WTC11 (cell line): ENCODE data around the gene TENT4B. TPM values are rescaled to one million over a fixed set of nuclear protein-coding genes. Genes with fewer than 3 reads are reported as not detected.

ENCODE experiments used
- ATAC-seq: fragments of 200-7000 bp; cut with Tn5 transposase; 2 replicates; pipeline ENCODE4 v1.10.0; 2021; ENCODE audit warnings: mild to moderate bottlenecking, moderate library complexity
- CTCF ChIA-PET: fragments of 300-600 bp; sonication (Branson Sonifier 250); formaldehyde crosslinking; loops from one replicate; lab custom pipeline; 2021; ENCODE audit warnings: antibody characterized with exemption; lab: Charles Lee
- POLR2A ChIA-PET: fragments of 350-600 bp; sonication (Branson Sonifier 250); formaldehyde crosslinking; loops from one replicate; lab custom pipeline; 2021; ENCODE audit warnings: antibody characterized with exemption; lab: Charles Lee
- DNase-seq: peaks from one replicate; pipeline ENCODE4 v3.0.0; 2021; ENCODE audit warnings: low spot score
- H3K27ac Mint-ChIP-seq: 2 replicates; pipeline ENCODE4 v1.8.0; 2021; ENCODE audit warnings: mixed read lengths
- H3K27me3 Mint-ChIP-seq: 2 replicates; pipeline ENCODE4 v1.8.0; 2021; ENCODE audit warnings: low read depth, mild to moderate bottlenecking, moderate library complexity, mixed read lengths
- H3K36me3 Mint-ChIP-seq: 2 replicates; pipeline ENCODE4 v1.8.0; 2021; ENCODE audit warnings: mixed read lengths
- H3K4me1 Mint-ChIP-seq: 2 replicates; pipeline ENCODE4 v1.8.0; 2022; ENCODE audit warnings: mixed read lengths
- H3K4me3 Mint-ChIP-seq: 2 replicates; pipeline ENCODE4 v1.8.0; 2021; ENCODE audit warnings: mild to moderate bottlenecking, moderate library complexity, mixed read lengths
- H3K9me3 Mint-ChIP-seq: 2 replicates; pipeline ENCODE4 v1.8.0; 2021; ENCODE audit warnings: mixed read lengths
- CREB1 ChIP-seq: sonication (generic); formaldehyde crosslinking; IDR thresholded peaks from 2 replicates; pipeline ENCODE4 v1.8.0; 2023; ENCODE audit warnings: mild to moderate bottlenecking, missing genetic modification reagents
- CREM ChIP-seq: sonication (generic); formaldehyde crosslinking; IDR thresholded peaks from 2 replicates; pipeline ENCODE4 v1.8.1; 2022; ENCODE audit warnings: mild to moderate bottlenecking, missing genetic modification reagents, moderate library complexity
- JAZF1 ChIP-seq: fragments of 250-450 bp; sonication (Bioruptor Pico); IDR thresholded peaks from 2 replicates; pipeline ENCODE4 v1.9.0; 2021; ENCODE audit warnings: moderate library complexity, mild to moderate bottlenecking, inconsistent platforms
- JUN ChIP-seq: sonication (generic); formaldehyde crosslinking; IDR thresholded peaks from 2 replicates; pipeline ENCODE4 v1.8.0; 2023; ENCODE audit warnings: mild to moderate bottlenecking, missing genetic modification reagents
- MYBL2 ChIP-seq: sonication (generic); formaldehyde crosslinking; IDR thresholded peaks from 2 replicates; pipeline ENCODE4 v1.8.1; 2023; ENCODE audit warnings: mild to moderate bottlenecking, moderate library complexity, missing genetic modification reagents
- NFE2L1 ChIP-seq: sonication (generic); formaldehyde crosslinking; IDR thresholded peaks from 2 replicates; pipeline ENCODE4 v1.8.1; 2023; ENCODE audit warnings: missing genetic modification reagents
- SOX15 ChIP-seq: fragments of 250-450 bp; sonication (Bioruptor Pico); IDR thresholded peaks from 2 replicates; pipeline ENCODE4 v1.9.0; 2021; ENCODE audit warnings: mild to moderate bottlenecking
- SP1 ChIP-seq: sonication (generic); formaldehyde crosslinking; conservative IDR thresholded peaks from 2 replicates; pipeline ENCODE4 v1.8.1; 2022; ENCODE audit warnings: missing genetic modification reagents
- ZNF121 ChIP-seq: sonication (generic); formaldehyde crosslinking; IDR thresholded peaks from 2 replicates; pipeline ENCODE4 v1.8.0; 2023; ENCODE audit warnings: missing genetic modification reagents
- ZNF263 ChIP-seq: sonication (generic); formaldehyde crosslinking; IDR thresholded peaks from 2 replicates; pipeline ENCODE4 v1.8.1; 2022; ENCODE audit warnings: low read depth, mild to moderate bottlenecking, moderate library complexity, missing genetic modification reagents
- ZNF671 ChIP-seq: fragments of 250-450 bp; sonication (Bioruptor Pico); IDR thresholded peaks from 2 replicates; pipeline ENCODE4 v1.8.0; 2021; ENCODE audit warnings: mild to moderate bottlenecking
- total RNA-seq: library from RNA; stranded (reverse); gene quantifications from 3 replicates; pipeline ENCODE4 v1.2.3, GENCODE V29; 2021
- TF ChIP-seq, protein P1 (sequence below): fragments of 250-450 bp; sonication (Bioruptor Pico); IDR thresholded peaks from 2 replicates; pipeline ENCODE4 v1.9.0; 2021; ENCODE audit warnings: mild to moderate bottlenecking
- TF ChIP-seq, protein P2 (sequence below): sonication (generic); formaldehyde crosslinking; IDR thresholded peaks from 2 replicates; pipeline ENCODE4 v1.8.0; 2022; ENCODE audit warnings: missing genetic modification reagents
- TF ChIP-seq, protein P3 (sequence below): sonication (generic); formaldehyde crosslinking; IDR thresholded peaks from 2 replicates; pipeline ENCODE4 v1.8.1; 2023; ENCODE audit warnings: mild to moderate bottlenecking, missing genetic modification reagents
- TF ChIP-seq, protein P4 (sequence below): sonication (generic); formaldehyde crosslinking; IDR thresholded peaks from 2 replicates; pipeline ENCODE4 v1.8.0; 2022; ENCODE audit warnings: mild to moderate bottlenecking, missing genetic modification reagents

Gene TENT4B
- total RNA-seq, 1 experiment from 2014 or later = 14.3 TPM

DNA sequence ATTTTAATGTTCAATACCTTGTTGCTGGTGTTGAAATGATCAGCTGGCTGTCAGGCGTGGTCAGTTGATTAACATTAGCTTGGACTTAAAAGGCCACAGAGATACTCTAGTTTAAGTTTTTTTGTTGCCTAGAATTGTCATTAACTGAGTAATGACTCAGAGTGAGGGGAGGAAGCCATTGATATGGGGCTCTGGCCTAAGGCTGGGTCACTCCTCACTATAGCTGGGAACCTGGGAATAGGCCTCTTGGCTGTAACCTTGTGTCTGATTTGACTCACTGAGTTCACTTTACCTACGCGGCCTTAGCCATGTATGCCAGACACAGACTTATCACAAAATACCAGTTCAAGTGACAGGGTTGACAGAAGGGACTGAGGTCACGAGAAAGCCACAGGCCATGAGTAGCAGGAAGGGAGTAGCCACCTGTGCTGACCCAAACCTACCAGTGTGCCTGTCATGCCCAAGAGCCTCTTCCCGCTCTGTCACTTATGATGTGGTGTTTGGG, 75.3 kb downstream of the TENT4B start (continued):
- TF ChIP-seq SP1 (CRISPR knock-in tag) (no peak), SOX15 (CRISPR knock-in tag) (no peak), ZNF263 (no peak)

DNA sequence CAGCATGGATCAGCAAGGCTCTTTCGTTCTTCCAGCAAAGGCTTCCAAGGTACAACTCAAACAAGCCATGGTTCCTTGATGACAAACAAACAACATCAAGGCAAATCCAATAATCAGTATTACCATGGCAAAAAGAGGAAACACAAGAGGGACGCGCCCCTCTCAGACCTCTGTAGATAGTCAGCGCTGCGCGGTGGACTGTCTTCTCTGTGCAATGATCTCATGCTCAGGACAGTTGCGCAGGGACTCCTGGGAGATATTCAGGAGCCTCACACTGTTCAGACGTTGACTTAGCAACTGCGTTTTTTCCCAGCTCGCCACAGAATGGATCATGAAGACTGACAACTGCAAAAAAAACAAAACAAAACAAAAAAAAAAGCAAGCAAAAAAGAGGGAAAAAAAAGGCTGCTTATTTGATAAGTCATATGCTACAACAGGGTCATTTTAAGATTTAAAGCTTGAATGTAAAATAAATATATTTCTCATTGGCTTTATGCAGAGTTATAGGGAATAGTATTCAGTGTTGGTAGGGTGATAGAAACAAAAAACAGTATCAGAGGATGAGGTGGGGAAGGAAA, 76.1 kb downstream of the TENT4B start:
- no peak for ATAC-seq
- TF ChIP-seq ZNF121 (CRISPR knock-in tag) (no peak), CREB1 (CRISPR knock-in tag) (no peak), JUN (CRISPR knock-in tag) (no peak), ZNF671 (no peak)
- TF ChIP-seq, protein P1, sequence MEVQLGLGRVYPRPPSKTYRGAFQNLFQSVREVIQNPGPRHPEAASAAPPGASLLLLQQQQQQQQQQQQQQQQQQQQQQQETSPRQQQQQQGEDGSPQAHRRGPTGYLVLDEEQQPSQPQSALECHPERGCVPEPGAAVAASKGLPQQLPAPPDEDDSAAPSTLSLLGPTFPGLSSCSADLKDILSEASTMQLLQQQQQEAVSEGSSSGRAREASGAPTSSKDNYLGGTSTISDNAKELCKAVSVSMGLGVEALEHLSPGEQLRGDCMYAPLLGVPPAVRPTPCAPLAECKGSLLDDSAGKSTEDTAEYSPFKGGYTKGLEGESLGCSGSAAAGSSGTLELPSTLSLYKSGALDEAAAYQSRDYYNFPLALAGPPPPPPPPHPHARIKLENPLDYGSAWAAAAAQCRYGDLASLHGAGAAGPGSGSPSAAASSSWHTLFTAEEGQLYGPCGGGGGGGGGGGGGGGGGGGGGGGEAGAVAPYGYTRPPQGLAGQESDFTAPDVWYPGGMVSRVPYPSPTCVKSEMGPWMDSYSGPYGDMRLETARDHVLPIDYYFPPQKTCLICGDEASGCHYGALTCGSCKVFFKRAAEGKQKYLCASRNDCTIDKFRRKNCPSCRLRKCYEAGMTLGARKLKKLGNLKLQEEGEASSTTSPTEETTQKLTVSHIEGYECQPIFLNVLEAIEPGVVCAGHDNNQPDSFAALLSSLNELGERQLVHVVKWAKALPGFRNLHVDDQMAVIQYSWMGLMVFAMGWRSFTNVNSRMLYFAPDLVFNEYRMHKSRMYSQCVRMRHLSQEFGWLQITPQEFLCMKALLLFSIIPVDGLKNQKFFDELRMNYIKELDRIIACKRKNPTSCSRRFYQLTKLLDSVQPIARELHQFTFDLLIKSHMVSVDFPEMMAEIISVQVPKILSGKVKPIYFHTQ (CRISPR knock-in tag) = no peak
- Mint-ChIP-seq H3K9me3 (no peaks in the 10 kb centered on the region), H3K4me3 (no peak overlapping the region), H3K4me1 (no peaks in the 10 kb centered on the region), H3K27me3 (no peaks in the 10 kb centered on the region), H3K36me3 (peaks cover 27% of the 10 kb centered on the region), H3K27ac (no peak overlapping the region)
- no peak for DNase-seq
- POLR2A ChIA-PET = no interaction called here
- CTCF ChIA-PET = interaction anchor here (1.2 to 2.1 kb wide), 2 partner anchors 19 to 204 kb away, joined by 3 to 6 read pairs; partner anchors contain the start of gene CNEP1R1

DNA sequence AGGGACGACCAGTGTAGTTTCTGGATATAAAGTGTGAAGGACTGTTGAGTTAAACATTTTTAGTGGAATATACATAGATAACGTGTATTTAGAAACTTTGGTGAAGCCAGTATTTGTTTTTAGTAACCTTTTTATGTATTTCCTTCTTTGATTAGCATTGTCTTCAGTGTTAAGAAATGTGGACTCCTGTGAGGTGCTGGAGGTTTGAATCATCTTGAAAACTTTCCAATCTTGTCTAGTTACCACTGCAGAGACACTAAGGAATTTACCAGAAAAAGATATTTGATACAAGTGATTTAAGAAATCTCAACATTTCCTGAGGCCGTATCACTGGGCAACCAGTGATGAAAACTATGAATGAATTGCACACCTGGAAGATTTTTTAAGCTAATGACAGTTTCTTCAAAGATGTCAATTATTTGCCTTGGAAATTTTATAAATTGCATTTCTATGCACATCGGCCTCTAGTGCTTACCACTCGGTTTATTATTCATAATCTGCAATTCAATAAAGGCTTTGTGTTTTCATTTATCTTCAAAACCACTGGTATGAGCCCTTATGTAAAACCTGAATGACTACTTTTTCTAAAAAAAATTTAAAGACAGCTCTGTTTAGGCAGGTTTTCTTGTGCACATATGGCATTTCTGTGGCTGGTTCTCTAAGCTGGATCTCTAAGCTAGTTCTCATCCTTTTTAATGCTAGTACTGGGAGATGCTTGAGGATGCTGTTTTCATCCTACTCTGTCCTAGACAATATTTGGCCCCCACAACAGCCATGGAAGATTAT, 81.9 kb downstream of the TENT4B start:
- Mint-ChIP-seq H3K27ac (no peak overlapping the region), H3K36me3 (no peaks in the 10 kb centered on the region), H3K9me3 (peaks cover 4% of the 10 kb centered on the region), H3K27me3 (peaks cover 4% of the 10 kb centered on the region), H3K4me3 (no peak overlapping the region), H3K4me1 (peaks cover 7% of the 10 kb centered on the region)
- DNase-seq (no peak), ATAC-seq (no peak)
- no peak for TF ChIP-seq MYBL2 (CRISPR knock-in tag)
- TF ChIP-seq JAZF1 = no peak
- TF ChIP-seq, protein P2, sequence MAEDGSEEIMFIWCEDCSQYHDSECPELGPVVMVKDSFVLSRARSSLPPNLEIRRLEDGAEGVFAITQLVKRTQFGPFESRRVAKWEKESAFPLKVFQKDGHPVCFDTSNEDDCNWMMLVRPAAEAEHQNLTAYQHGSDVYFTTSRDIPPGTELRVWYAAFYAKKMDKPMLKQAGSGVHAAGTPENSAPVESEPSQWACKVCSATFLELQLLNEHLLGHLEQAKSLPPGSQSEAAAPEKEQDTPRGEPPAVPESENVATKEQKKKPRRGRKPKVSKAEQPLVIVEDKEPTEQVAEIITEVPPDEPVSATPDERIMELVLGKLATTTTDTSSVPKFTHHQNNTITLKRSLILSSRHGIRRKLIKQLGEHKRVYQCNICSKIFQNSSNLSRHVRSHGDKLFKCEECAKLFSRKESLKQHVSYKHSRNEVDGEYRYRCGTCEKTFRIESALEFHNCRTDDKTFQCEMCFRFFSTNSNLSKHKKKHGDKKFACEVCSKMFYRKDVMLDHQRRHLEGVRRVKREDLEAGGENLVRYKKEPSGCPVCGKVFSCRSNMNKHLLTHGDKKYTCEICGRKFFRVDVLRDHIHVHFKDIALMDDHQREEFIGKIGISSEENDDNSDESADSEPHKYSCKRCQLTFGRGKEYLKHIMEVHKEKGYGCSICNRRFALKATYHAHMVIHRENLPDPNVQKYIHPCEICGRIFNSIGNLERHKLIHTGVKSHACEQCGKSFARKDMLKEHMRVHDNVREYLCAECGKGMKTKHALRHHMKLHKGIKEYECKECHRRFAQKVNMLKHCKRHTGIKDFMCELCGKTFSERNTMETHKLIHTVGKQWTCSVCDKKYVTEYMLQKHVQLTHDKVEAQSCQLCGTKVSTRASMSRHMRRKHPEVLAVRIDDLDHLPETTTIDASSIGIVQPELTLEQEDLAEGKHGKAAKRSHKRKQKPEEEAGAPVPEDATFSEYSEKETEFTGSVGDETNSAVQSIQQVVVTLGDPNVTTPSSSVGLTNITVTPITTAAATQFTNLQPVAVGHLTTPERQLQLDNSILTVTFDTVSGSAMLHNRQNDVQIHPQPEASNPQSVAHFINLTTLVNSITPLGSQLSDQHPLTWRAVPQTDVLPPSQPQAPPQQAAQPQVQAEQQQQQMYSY (CRISPR knock-in tag) = no peak
- TF ChIP-seq, protein P1 (CRISPR knock-in tag) = no peak
- TF ChIP-seq, protein P3, sequence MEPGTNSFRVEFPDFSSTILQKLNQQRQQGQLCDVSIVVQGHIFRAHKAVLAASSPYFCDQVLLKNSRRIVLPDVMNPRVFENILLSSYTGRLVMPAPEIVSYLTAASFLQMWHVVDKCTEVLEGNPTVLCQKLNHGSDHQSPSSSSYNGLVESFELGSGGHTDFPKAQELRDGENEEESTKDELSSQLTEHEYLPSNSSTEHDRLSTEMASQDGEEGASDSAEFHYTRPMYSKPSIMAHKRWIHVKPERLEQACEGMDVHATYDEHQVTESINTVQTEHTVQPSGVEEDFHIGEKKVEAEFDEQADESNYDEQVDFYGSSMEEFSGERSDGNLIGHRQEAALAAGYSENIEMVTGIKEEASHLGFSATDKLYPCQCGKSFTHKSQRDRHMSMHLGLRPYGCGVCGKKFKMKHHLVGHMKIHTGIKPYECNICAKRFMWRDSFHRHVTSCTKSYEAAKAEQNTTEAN (CRISPR knock-in tag) = no peak
- TF ChIP-seq NFE2L1 (CRISPR knock-in tag) = no peak
- TF ChIP-seq, protein P4, sequence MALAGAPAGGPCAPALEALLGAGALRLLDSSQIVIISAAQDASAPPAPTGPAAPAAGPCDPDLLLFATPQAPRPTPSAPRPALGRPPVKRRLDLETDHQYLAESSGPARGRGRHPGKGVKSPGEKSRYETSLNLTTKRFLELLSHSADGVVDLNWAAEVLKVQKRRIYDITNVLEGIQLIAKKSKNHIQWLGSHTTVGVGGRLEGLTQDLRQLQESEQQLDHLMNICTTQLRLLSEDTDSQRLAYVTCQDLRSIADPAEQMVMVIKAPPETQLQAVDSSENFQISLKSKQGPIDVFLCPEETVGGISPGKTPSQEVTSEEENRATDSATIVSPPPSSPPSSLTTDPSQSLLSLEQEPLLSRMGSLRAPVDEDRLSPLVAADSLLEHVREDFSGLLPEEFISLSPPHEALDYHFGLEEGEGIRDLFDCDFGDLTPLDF = no peak
- TF ChIP-seq CREM (CRISPR knock-in tag) = no peak
- POLR2A ChIA-PET = no interaction called here
- CTCF ChIA-PET = interaction anchor here (0.6 to 3.0 kb wide), 3 partner anchors 21 to 95 kb away, joined by 3 to 12 read pairs (median 4); no protein-coding TSS in a partner anchor
